Liver (tissue), 9 donors: ENCODE data around the gene SCLT1. TPM values are rescaled to one million over a fixed set of nuclear protein-coding genes. Genes with fewer than 3 reads are reported as not detected.

Experiments used
- DNase-seq: peaks from one replicate; pipeline ENCODE4 v3.0.0-alpha.2; 2017; ENCODE audit warnings: low spot score
- H3K27ac ChIP-seq, 2 donors: one replicate each; pipeline ENCODE4 v1.7.0; 2013; ENCODE audit warnings: inconsistent platforms in 2 of 2, low read length in 2 of 2, control low read depth in 1 of 2, low read depth in 1 of 2, mild to moderate bottlenecking in 1 of 2
- H3K27me3 ChIP-seq, 4 donors: one replicate each; pipeline versions ENCODE4 v1.6.1 to v1.7.0; 2013; ENCODE audit warnings: low read length in 3 of 4, inconsistent platforms in 1 of 4, mild to moderate bottlenecking in 1 of 4, moderate library complexity in 1 of 4; ENCODE audit not compliant: control insufficient read depth in 4 of 4, insufficient read depth in 4 of 4
- H3K36me3 ChIP-seq, 4 donors: one replicate each; pipeline versions ENCODE4 v1.6.1 to v1.7.0; 2013; ENCODE audit warnings: low read length in 3 of 4, mild to moderate bottlenecking in 3 of 4, low read depth in 1 of 4, moderate library complexity in 1 of 4; ENCODE audit not compliant: control insufficient read depth in 4 of 4, insufficient read depth in 3 of 4
- H3K4me1 ChIP-seq, 4 donors: one replicate each; pipeline versions ENCODE4 v1.6.1 to v1.7.0; 2013; ENCODE audit warnings: low read length in 3 of 4, mild to moderate bottlenecking in 3 of 4, moderate library complexity in 1 of 4; ENCODE audit not compliant: control insufficient read depth in 4 of 4, insufficient read depth in 4 of 4
- H3K4me3 ChIP-seq, 3 donors: one replicate each; pipeline versions ENCODE4 v1.6.1 to v1.7.0; 2013; ENCODE audit warnings: low read length in 3 of 3, control low read depth in 1 of 3, low read depth in 1 of 3, mild to moderate bottlenecking in 1 of 3
- H3K9ac ChIP-seq, 2 donors: one replicate each; pipeline ENCODE4 v1.7.0; 2013; ENCODE audit warnings: low read length in 2 of 2, mild to moderate bottlenecking in 2 of 2, moderate library complexity in 2 of 2, control low read depth in 1 of 2, low read depth in 1 of 2
- H3K9me3 ChIP-seq, 4 donors: one replicate each; pipeline versions ENCODE4 v1.6.1 to v1.7.0; 2013; ENCODE audit warnings: low read length in 3 of 4; ENCODE audit not compliant: control insufficient read depth in 4 of 4
- CTCF ChIP-seq: fragments of 150-350 bp; IDR thresholded peaks from 2 replicates; pipeline ENCODE4 v1.5.1; 2017; ENCODE audit warnings: improper control_type of control experiment, low read depth, low read length; ENCODE audit not compliant: missing input control
- EGR1 ChIP-seq, 2 donors: IDR thresholded peaks; 2 replicates each; pipeline ENCODE4 v1.6.1; 2016 to 2018; ENCODE audit warnings: antibody characterized with exemption in 2 of 2, low read depth in 2 of 2
- FOXA1 ChIP-seq: IDR thresholded peaks from 2 replicates; pipeline ENCODE4 v1.6.1; 2016; ENCODE audit warnings: antibody characterized with exemption
- FOXA2 ChIP-seq: IDR thresholded peaks from 2 replicates; pipeline ENCODE4 v1.6.1; 2016; ENCODE audit warnings: antibody characterized with exemption
- GABPA ChIP-seq, 2 donors: IDR thresholded peaks in 1 of 2; conservative IDR thresholded peaks in 1 of 2; 2 replicates each; pipeline ENCODE4 v1.6.1; 2016; ENCODE audit warnings: antibody characterized with exemption in 2 of 2, mild to moderate bottlenecking in 1 of 2, moderate library complexity in 1 of 2
- HNF4A ChIP-seq, 2 donors: conservative IDR thresholded peaks; 2 replicates each; pipeline ENCODE4 v1.6.1; 2016; ENCODE audit warnings: antibody characterized with exemption in 2 of 2, mild to moderate bottlenecking in 2 of 2
- HNF4G ChIP-seq: IDR thresholded peaks from 2 replicates; pipeline ENCODE4 v1.6.1; 2016; ENCODE audit warnings: antibody characterized with exemption
- JUND ChIP-seq, 2 donors: IDR thresholded peaks; 2 replicates each; pipeline ENCODE4 v1.6.1; 2016; ENCODE audit warnings: antibody characterized with exemption in 2 of 2
- MAX ChIP-seq: IDR thresholded peaks from 2 replicates; pipeline ENCODE4 v1.6.1; 2016; ENCODE audit warnings: antibody characterized with exemption
- NR2F2 ChIP-seq: IDR thresholded peaks from 2 replicates; pipeline ENCODE4 v1.6.1; 2016; ENCODE audit warnings: antibody characterized with exemption
- RAD21 ChIP-seq, 2 donors: IDR thresholded peaks; 2 replicates each; pipeline ENCODE4 v1.6.1; 2016; ENCODE audit warnings: antibody characterized with exemption in 2 of 2, mild to moderate bottlenecking in 2 of 2
- REST ChIP-seq: IDR thresholded peaks from 2 replicates; pipeline ENCODE4 v1.6.1; 2016; ENCODE audit warnings: antibody characterized with exemption, mild to moderate bottlenecking
- RXRA ChIP-seq, 2 donors: IDR thresholded peaks; 2 replicates each; pipeline ENCODE4 v1.6.1; 2017 to 2018; ENCODE audit warnings: antibody characterized with exemption in 2 of 2, mild to moderate bottlenecking in 1 of 2
- SP1 ChIP-seq: IDR thresholded peaks from 2 replicates; pipeline ENCODE4 v1.6.1; 2018; ENCODE audit warnings: antibody characterized with exemption, mild to moderate bottlenecking
- TAF1 ChIP-seq: conservative IDR thresholded peaks from 2 replicates; pipeline ENCODE4 v1.6.1; 2016; ENCODE audit warnings: antibody characterized with exemption, mild to moderate bottlenecking
- ZBTB33 ChIP-seq: IDR thresholded peaks from 2 replicates; pipeline ENCODE4 v1.6.1; 2016; ENCODE audit warnings: antibody characterized with exemption
- WGBS: extraction: QIAGEN DNeasy Blood & Tissue Kit; methylation state at CpG from one replicate; pipeline ENCODE4 v1.1.7; 2013; 5-methylcytosine and 5-hydroxymethylcytosine counted together
- polyA plus RNA-seq, 2 donors: library from polyadenylated mRNA; stranded (reverse) in 1 of 2; unstranded in 1 of 2; fragments of 200-250 nt in 1 of 2; fragments of >200 nt in 1 of 2; fragmentation: Nextera tagmentation in 1 of 2; extraction: Ambion mirVana in 1 of 2; gene quantifications; one replicate each; pipeline versions ENCODE4 v1.2.1 to v1.2.3, GENCODE V29; 2013 to 2015
- total RNA-seq, 2 donors: library from RNA; depleted of rRNA; stranded (reverse); fragments of >200 nt; gene quantifications; one replicate each; pipeline ENCODE4 v1.2.3, GENCODE V29; 2014
- TF ChIP-seq, protein P1 (sequence below): IDR thresholded peaks from 2 replicates; pipeline ENCODE4 v1.6.1; 2016; ENCODE audit warnings: antibody characterized with exemption
- donor health status: healthy.
- donor health status: healthy.
- donor health status: healthy.
- donor health status: healthy.
- donor health status: healthy.

The SCLT1 gene
- total and polyA plus RNA-seq, 4 donors = 1.2 to 14.2 (median 4.0) TPM

DNA sequence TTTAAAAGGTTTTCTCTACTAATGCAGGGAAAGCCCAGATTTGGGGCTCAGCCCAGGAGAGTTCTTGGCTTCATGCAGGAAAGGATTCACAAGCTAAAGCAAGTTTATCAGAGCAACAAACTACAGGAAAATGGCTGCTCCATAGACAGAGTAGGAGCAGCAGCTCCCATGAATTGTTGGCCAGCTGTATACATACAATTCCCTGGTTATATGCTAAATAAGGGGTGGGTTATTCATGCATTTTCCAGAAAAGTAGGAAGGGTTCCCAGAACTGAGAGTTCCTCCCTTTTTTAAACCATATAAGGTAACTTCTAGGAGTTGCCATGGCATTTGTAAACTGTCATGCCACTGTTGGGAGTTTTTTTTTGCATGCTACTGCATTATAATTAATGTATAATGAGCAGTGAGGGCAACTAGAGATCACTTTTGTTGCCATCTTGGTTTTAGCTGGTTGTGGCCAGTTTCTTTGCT is 5.2 kb upstream of the SCLT1 start:
- no peak for TF ChIP-seq ZBTB33
- no peak for TF ChIP-seq MAX
- TF ChIP-seq, protein P1, sequence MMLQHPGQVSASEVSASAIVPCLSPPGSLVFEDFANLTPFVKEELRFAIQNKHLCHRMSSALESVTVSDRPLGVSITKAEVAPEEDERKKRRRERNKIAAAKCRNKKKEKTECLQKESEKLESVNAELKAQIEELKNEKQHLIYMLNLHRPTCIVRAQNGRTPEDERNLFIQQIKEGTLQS = no peak
- TF ChIP-seq SP1 = no peak
- TF ChIP-seq CTCF = no peak
- no peak for TF ChIP-seq HNF4G
- no peak for TF ChIP-seq FOXA2
- TF ChIP-seq EGR1 (IDR thresholded peaks at IDR 0.05; ENCODE audit: low read depth in 2 of 2) = no peak
- TF ChIP-seq JUND (IDR thresholded peaks at IDR 0.05) = no peak
- TF ChIP-seq NR2F2 = no peak
- TF ChIP-seq RAD21 (IDR thresholded peaks at IDR 0.05) = no peak
- TF ChIP-seq REST = no peak
- no peak for TF ChIP-seq FOXA1
- TF ChIP-seq GABPA (IDR thresholded peaks at IDR 0.05 in 1 of 2, conservative IDR thresholded peaks at IDR 0.05 in 1 of 2) = no peak
- TF ChIP-seq HNF4A (conservative IDR thresholded peaks at IDR 0.05) = no peak
- Histone ChIP-seq H3K27ac (no peak overlapping the region), H3K4me1 (peaks cover 0 to 2% (median 0%) of the 10 kb centered on the region in 4 donors), H3K9ac (no peak overlapping the region), H3K27me3 (no peaks in the 10 kb centered on the region), H3K36me3 (peaks cover 0 to 1% (median 0%) of the 10 kb centered on the region in 4 donors), H3K9me3 (no peaks in the 10 kb centered on the region), H3K4me3 (no peak overlapping the region)
- no peak for DNase-seq

DNA sequence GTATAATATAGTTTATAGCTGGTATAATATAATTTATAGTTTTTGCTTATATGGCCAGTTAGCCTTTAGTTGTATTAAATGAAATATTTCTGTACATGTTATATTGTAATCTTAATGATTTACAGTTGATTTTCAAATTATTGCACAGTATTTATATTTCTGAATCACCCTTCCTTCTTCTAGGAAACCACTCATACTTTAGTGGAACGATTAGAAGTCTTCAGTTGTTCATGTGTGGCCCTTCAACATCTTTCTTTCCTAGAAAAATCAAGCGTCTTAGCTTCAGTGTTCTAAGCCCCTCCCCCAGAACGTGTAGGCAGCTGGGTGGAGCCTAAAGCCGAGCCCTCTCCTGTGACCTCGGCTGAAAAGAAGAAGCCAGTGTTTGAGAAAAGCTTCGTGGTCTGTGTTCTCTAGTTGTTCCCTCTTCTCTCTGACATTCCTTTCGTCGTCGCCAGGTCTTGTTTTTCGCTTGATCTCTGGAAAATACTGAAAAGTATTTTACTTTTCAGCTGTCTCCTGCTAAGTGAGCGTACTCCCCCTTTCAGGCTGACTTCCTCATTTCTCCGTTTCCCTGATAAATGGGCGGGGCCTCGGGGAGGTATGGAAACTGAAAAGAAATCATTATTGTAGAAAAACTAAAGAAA is 2.6 kb upstream of the SCLT1 start, which contains the start of gene C4orf33:
TSS of gene C4orf33 (plus strand) at position 342 of the 644 bp plus-strand sequence. CDS start 6,459 bp downstream, outside the sequence.
- H3K36me3 ChIP-seq = no peaks in the 10 kb centered on the region
- peak within 1 kb of the TSS; percentile 64 to 95 for H3K9ac ChIP-seq
- peaks cover 2 to 10% (median 2%) of the 10 kb centered on the region in 4 donors for H3K4me1 ChIP-seq
- WGBS = 3% methylated on average over 14 of the region's 14 CpGs
- H3K4me3 ChIP-seq = peak within 1 kb of the TSS; percentile 57 to 96 (median 87)
- DNase-seq = peak; percentile 70
- H3K27me3 ChIP-seq = no peaks in the 10 kb centered on the region
- H3K9me3 ChIP-seq = no peaks in the 10 kb centered on the region
- H3K27ac ChIP-seq = peak within 1 kb of the TSS; percentile 89 to 91
- no peak for TF ChIP-seq MAX
- no peak for TF ChIP-seq ZBTB33
- no peak for TF ChIP-seq TAF1
- peak in 1 of 2 donors; percentile 22 for TF ChIP-seq GABPA (IDR thresholded peaks at IDR 0.05 in 1 of 2, conservative IDR thresholded peaks at IDR 0.05 in 1 of 2)
- peak in 1 of 2 donors; percentile 14 for TF ChIP-seq JUND (IDR thresholded peaks at IDR 0.05)
- TF ChIP-seq EGR1 (IDR thresholded peaks at IDR 0.05; ENCODE audit: low read depth in 2 of 2) = no peak
- TF ChIP-seq, protein P1 = no peak
- TF ChIP-seq CTCF = no peak
- no peak for TF ChIP-seq HNF4G
- no peak for TF ChIP-seq SP1
- TF ChIP-seq RXRA (IDR thresholded peaks at IDR 0.05) = peak in 1 of 2 donors; percentile 14
- TF ChIP-seq FOXA2 = no peak
